HFF-Myc (cell line): ENCODE results near the gene KLRB1.
"Not testable (repeated sequence)": the region's sequence is repeated elsewhere in the genome, so short reads cannot be mapped to it uniquely, and the experiment has no call there.

Experiments
- DNase-seq: peaks from one replicate; pipeline ENCODE4 v3.0.0-alpha.2; 2011; ENCODE audit warnings: low read depth; ENCODE audit errors: extremely low read depth
- H3K4me3 ChIP-seq: replicated peaks from 2 replicates; pipeline ENCODE4 v1.5.1; 2011; ENCODE audit warnings: low read depth, mild to moderate bottlenecking, control low read depth, low read length
- TF ChIP-seq, protein P1 (sequence below): IDR thresholded peaks from 2 replicates; pipeline ENCODE4 v1.5.1; 2012; ENCODE audit warnings: mild to moderate bottlenecking, low read depth, low read length, control low read depth; ENCODE audit errors: missing control alignments

Gene KLRB1

DNA sequence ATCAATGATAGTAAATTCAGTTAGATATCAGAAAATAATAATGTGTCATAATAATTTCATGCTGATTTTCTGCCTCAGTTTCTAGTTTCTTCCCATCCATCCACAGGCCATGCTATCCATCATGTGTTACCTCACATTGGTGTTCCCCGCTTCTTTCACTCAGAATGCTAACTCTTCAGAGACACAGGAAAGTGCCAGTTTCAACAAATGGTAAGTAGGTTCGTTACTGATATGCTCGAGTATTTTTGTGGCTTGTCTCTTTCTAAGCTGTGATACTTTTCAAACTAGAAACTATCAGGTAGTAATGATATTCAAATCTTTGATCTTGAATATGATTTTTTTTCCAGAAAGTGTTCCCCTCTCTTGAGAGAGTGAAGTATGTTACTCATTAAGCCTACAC is 1.5 kb downstream of the KLRB1 start:
- no peak for DNase-seq
- H3K4me3 ChIP-seq: no peak overlapping the region
- TF ChIP-seq, protein P1, sequence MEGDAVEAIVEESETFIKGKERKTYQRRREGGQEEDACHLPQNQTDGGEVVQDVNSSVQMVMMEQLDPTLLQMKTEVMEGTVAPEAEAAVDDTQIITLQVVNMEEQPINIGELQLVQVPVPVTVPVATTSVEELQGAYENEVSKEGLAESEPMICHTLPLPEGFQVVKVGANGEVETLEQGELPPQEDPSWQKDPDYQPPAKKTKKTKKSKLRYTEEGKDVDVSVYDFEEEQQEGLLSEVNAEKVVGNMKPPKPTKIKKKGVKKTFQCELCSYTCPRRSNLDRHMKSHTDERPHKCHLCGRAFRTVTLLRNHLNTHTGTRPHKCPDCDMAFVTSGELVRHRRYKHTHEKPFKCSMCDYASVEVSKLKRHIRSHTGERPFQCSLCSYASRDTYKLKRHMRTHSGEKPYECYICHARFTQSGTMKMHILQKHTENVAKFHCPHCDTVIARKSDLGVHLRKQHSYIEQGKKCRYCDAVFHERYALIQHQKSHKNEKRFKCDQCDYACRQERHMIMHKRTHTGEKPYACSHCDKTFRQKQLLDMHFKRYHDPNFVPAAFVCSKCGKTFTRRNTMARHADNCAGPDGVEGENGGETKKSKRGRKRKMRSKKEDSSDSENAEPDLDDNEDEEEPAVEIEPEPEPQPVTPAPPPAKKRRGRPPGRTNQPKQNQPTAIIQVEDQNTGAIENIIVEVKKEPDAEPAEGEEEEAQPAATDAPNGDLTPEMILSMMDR: no peak

DNA sequence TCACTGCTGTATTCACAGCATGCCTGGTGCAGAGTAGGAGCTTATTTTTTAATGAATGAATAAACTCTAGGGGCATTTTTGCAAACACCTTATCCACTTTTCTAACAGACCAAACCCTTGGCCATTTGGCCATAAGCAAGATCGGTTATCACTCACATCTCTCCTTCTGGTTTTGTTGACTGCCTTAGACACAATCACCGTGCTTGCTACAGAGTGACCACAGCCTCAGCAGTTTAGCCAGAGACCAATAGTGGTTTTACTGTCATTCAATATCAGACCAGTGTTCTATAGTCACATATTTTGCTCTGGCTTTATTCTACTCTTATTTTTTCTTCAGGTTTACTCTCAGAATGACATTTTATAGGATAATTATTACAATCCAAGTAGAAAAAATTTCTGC is 2.2 kb downstream of the KLRB1 start:
- TF ChIP-seq, protein P1: no peak
- no peak for DNase-seq
- H3K4me3 ChIP-seq: no peak overlapping the region

DNA sequence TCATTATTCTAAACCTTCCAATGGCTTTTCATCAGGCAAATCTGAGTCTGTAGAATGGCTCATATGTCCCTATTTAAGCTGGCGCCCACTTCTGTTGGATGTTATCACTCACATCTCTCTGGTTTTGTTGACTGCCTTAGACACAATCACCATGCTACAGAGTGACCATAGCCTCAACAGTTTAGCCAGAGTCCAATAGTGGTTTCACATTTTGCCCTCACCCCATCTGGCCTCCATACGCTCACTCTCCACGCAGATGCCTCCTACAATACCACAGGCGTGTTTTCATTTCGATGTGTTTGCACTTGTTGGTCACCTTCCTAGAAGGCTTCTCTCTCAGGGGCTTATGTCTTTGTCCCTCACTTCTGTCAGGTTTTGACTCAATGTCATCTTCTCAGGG is 3.4 kb downstream of the KLRB1 start:
- H3K4me3 ChIP-seq: no peak overlapping the region
- TF ChIP-seq, protein P1: no peak
- DNase-seq: peak; percentile 56

DNA sequence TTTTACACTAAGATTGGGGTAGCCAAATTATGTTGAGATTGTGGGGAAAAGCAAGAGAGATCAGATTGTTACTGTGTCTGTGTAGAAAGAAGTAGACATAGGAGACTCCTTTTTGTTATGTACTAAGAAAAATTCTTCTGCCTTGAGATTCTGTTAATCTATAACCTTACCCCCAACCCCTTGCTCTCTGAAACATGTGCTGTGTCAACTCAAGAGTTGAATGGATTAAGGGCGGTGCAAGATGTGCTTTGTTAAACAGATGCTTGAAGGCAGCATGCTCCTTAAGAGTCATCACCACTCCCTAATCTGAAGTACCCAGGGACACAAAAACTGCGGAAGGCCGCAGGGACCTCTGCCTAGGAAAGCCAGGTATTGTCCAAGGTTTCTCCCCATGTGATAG is 7.3 kb downstream of the KLRB1 start:
- H3K4me3 ChIP-seq, DNase-seq: not testable (repeated sequence)

DNA sequence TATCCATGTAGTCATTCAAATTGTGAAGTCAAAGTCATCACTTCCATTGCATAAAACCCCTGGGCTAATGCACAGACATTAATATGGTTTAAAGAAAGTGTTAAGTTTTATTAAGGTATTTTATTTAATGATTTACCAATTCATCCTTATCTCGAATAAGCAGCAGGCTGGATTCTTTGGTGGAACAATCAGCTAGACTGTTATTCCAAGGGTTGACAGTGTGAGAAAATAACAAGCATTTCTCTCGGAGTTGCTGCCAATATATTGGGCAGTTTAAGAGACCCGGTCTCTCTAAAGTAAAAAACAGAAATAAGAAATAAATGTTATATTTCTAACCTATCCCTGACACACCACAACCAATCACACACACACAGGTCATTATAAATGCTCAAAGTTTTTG is 9.4 kb downstream of the KLRB1 start:
- TF ChIP-seq, protein P1: no peak
- no peak for DNase-seq
- H3K4me3 ChIP-seq: no peak overlapping the region

DNA sequence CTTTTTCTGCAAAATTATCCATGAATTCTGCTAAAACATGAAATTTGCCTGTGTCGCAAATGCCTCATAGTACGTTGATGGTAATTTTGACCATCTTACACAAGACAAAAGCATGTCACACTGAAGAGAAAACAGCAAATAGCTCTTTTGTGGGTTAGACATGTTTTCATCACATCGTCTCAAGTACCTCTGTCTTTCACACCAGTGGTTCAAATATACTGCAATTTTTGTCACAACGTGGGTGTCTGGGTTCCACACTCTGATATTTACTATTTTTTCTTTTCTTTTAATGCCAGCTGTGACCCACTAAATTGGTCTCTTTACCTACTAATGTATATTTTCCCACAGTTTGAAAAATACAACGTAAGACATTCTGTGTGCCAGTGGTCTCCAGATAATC is 10.4 kb downstream of the KLRB1 start:
- no peak for DNase-seq
- H3K4me3 ChIP-seq: no peak overlapping the region
- TF ChIP-seq, protein P1: no peak

DNA sequence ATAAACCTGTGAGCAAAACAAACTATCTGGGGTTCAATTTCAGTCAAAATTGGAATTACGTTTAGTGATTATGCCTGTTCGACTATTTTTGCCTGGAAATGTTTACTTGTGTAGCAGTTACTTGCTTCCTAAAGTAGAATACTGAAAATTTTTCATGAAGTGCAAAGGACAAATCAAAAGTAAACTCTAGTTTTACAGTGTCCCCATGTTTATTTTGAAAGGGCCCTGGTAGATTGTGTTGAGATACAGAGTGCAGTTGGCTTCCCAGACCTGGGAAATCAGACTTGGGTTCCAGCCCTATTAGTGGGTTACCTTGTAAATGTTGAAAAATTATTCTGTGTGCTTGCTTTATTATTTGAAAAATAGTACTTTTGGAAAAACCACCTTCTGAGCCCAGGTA is 17.3 kb downstream of the KLRB1 start:
- DNase-seq: no peak
- TF ChIP-seq, protein P1: no peak

More for the DNA sequence above, 17.3 kb downstream of the KLRB1 start:
- H3K4me3 ChIP-seq: no peak overlapping the region
